Bronchial epithelial cell (primary cell): Measurements from ENCODE around the gene CGNL1. TPM values are rescaled to one million over a fixed set of nuclear protein-coding genes. Genes with fewer than 3 reads are reported as not detected.
A peak's percentile ranks its signal among the peaks of the same experiment; 100 is the strongest.

Experiments used
- DNase-seq: peaks from one replicate; pipeline ENCODE4 v3.0.0-alpha.2; 2010; ENCODE audit warnings: low read depth
- FAIRE-seq: peaks from 2 replicates; lab custom pipeline; 2011; peaks lifted over from hg19 to GRCh38; lab: Jason Lieb, UNC
- H3K27me3 ChIP-seq: 2 replicates; pipeline ENCODE4 v1.5.1; 2011; ENCODE audit warnings: low read length; ENCODE audit not compliant: control insufficient read depth, insufficient read depth
- H3K36me3 ChIP-seq: 2 replicates; pipeline ENCODE4 v1.5.1; 2011; ENCODE audit warnings: low read length; ENCODE audit not compliant: control insufficient read depth, insufficient read depth
- H3K4me3 ChIP-seq: 2 replicates; pipeline ENCODE4 v1.5.1; 2011; ENCODE audit warnings: mild to moderate bottlenecking, low read depth, low read length, control low read depth
- CTCF ChIP-seq: IDR thresholded peaks from 2 replicates; pipeline ENCODE4 v1.5.1; 2011; ENCODE audit warnings: mild to moderate bottlenecking, moderate library complexity, low read length, control low read depth, inconsistent platforms; ENCODE audit not compliant: insufficient read depth, severe bottlenecking
- total RNA-seq: library from RNA; depleted of rRNA; stranded (reverse); fragments of >200 nt; gene quantifications from 2 replicates; pipeline ENCODE4 v1.2.1, GENCODE V29; 2014

The CGNL1 gene
- total RNA-seq, 1 donor from 2014 or later, result 0.53 TPM

- peak; percentile 60 for DNase-seq
- FAIRE-seq, result no peak
- no peaks in the 10 kb centered on the region for H3K27me3 ChIP-seq
- no peaks in the 10 kb centered on the region for H3K36me3 ChIP-seq
- TF ChIP-seq CTCF, result no peak
- no peak overlapping the region for H3K4me3 ChIP-seq
These were observed 104.9 kb downstream of the CGNL1 start for GRCh38 chr15:57481038-57481705.

- DNase-seq (peak; percentile 95), FAIRE-seq (peak; percentile 98)
- Histone ChIP-seq H3K27me3 (no peaks in the 10 kb centered on the region), H3K36me3 (no peaks in the 10 kb centered on the region), H3K4me3 (no peak overlapping the region)
- TF ChIP-seq CTCF, result no peak
These were observed 109.6 kb downstream of the CGNL1 start for GRCh38 chr15:57485869-57486268.

- FAIRE-seq (no peak), DNase-seq (no peak)
- no peaks in the 10 kb centered on the region for H3K36me3 ChIP-seq
- TF ChIP-seq CTCF, result peak; percentile 8
- H3K27me3 ChIP-seq, result no peaks in the 10 kb centered on the region
- no peak overlapping the region for H3K4me3 ChIP-seq
These were observed 110.5 kb downstream of the CGNL1 start for GRCh38 chr15:57486833-57487232.

- TF ChIP-seq CTCF, result no peak
- DNase-seq (no peak), FAIRE-seq (no peak)
- Histone ChIP-seq H3K4me3 (no peak overlapping the region), H3K36me3 (no peaks in the 10 kb centered on the region), H3K27me3 (no peaks in the 10 kb centered on the region)
These were observed 112.8 kb downstream of the CGNL1 start for GRCh38 chr15:57489122-57489521.

GRCh38 chr15:57493351-57493750, 117.0 kb downstream of the CGNL1 start:
- DNase-seq (no peak), FAIRE-seq (no peak)
- no peak for TF ChIP-seq CTCF
- no peaks in the 10 kb centered on the region for H3K36me3 ChIP-seq
- no peaks in the 10 kb centered on the region for H3K27me3 ChIP-seq
- no peak overlapping the region for H3K4me3 ChIP-seq

- no peak for FAIRE-seq
- H3K36me3 ChIP-seq, result no peaks in the 10 kb centered on the region
- no peak for TF ChIP-seq CTCF
These were observed 118.3 kb downstream of the CGNL1 start for GRCh38 chr15:57494581-57494980.

More at GRCh38 chr15:57494581-57494980, 118.3 kb downstream of the CGNL1 start:
- Histone ChIP-seq H3K27me3 (no peaks in the 10 kb centered on the region), H3K4me3 (no peak overlapping the region)
- no peak for DNase-seq
